H1 (cell line): ENCODE data around the gene LRRC74B. TPM values are rescaled to one million over a fixed set of nuclear protein-coding genes. Genes with fewer than 3 reads are reported as not detected.
"Not testable (repeated sequence)": the region's sequence is repeated elsewhere in the genome, so short reads cannot be mapped to it uniquely, and the experiment has no call there.

Experiments used
- CTCF ChIA-PET: fragments of 300-600 bp; sonication (Branson Sonifier 250); formaldehyde crosslinking; loops from one replicate; lab custom pipeline; 2021; ENCODE audit not compliant: partially characterized antibody; lab: Charles Lee
- POLR2A ChIA-PET: fragments of 300-600 bp; sonication (Branson Sonifier 250); formaldehyde crosslinking; loops from one replicate; lab custom pipeline; 2021; ENCODE audit warnings: inconsistent platforms; ENCODE audit not compliant: partially characterized antibody; lab: Charles Lee
- DNase-seq, 2 experiments: peaks; one replicate each; pipeline versions ENCODE4 v3.0.0 to v3.0.0-alpha.2; 2010 to 2022; ENCODE audit warnings: low spot score in 2 of 2, low read depth in 1 of 2, mixed read lengths in 1 of 2
- FAIRE-seq: peaks from 2 replicates; lab custom pipeline; 2011; peaks lifted over from hg19 to GRCh38; lab: Jason Lieb, UNC
- H2AFZ ChIP-seq: 2 replicates; pipeline ENCODE4 v1.8.1; 2012; ENCODE audit warnings: low read length, inconsistent platforms
- H2AK5ac ChIP-seq: 2 replicates; pipeline ENCODE4 v1.6.1; 2013; ENCODE audit warnings: low read depth, low read length
- H2BK120ac ChIP-seq: replicated peaks from 2 replicates; pipeline ENCODE3; 2013; ENCODE audit warnings: low read depth, low read length, inconsistent platforms
- H2BK12ac ChIP-seq: 2 replicates; pipeline ENCODE4 v1.6.1; 2013; ENCODE audit warnings: low read depth, low read length
- H2BK15ac ChIP-seq: 2 replicates; pipeline ENCODE4 v1.6.1; 2013; ENCODE audit warnings: low read length
- H2BK20ac ChIP-seq: 2 replicates; pipeline ENCODE4 v1.6.1; 2013; ENCODE audit warnings: low read length
- H2BK5ac ChIP-seq: 2 replicates; pipeline ENCODE4 v1.6.1; 2013; ENCODE audit warnings: low read depth, low read length
- H3K14ac ChIP-seq: 2 replicates; pipeline ENCODE4 v1.6.1; 2013; ENCODE audit warnings: inconsistent platforms; ENCODE audit not compliant: insufficient read length
- H3K18ac ChIP-seq: 2 replicates; pipeline ENCODE4 v1.6.1; 2013; ENCODE audit warnings: low read length; ENCODE audit errors: extremely low read depth
- H3K23ac ChIP-seq: 2 replicates; pipeline ENCODE4 v1.6.1; 2013; ENCODE audit warnings: inconsistent platforms; ENCODE audit not compliant: insufficient read length
- H3K23me2 ChIP-seq: 2 replicates; pipeline ENCODE4 v1.6.1; 2013; ENCODE audit warnings: low read depth, low read length
- H3K27ac ChIP-seq: 2 replicates; pipeline ENCODE4 v1.6.1; 2011; ENCODE audit warnings: low read depth, low read length, inconsistent platforms
- H3K27me3 ChIP-seq, 4 experiments: replicated peaks in 1 of 4; 1 replicate in 1 of 4; 2 replicates in 3 of 4; pipeline versions ENCODE4 v1.6.1 to v1.8.1; 2011 to 2013; ENCODE audit warnings: low read length in 3 of 4, mild to moderate bottlenecking in 3 of 4, inconsistent platforms in 2 of 4, mixed read lengths in 2 of 4, moderate library complexity in 1 of 4; ENCODE audit not compliant: control insufficient read depth in 3 of 4, insufficient read depth in 3 of 4; ENCODE audit errors: extremely low read depth in 1 of 4
- H3K36me3 ChIP-seq, 4 experiments: 2 replicates each; pipeline versions ENCODE4 v1.6.1 to v1.8.1; 2011 to 2013; ENCODE audit warnings: mild to moderate bottlenecking in 4 of 4, low read length in 3 of 4, moderate library complexity in 2 of 4, control low read depth in 1 of 4, inconsistent platforms in 1 of 4; ENCODE audit not compliant: insufficient read depth in 4 of 4, control insufficient read depth in 2 of 4
- H3K4ac ChIP-seq: replicated peaks from 2 replicates; pipeline ENCODE3; 2013; ENCODE audit warnings: low read length, low read depth, mixed read lengths, inconsistent platforms; ENCODE audit not compliant: insufficient read length
- H3K4me1 ChIP-seq, 4 experiments: replicated peaks in 1 of 4; 1 replicate in 1 of 4; 2 replicates in 3 of 4; pipeline versions ENCODE4 v1.6.1 to v1.8.1; 2011 to 2013; ENCODE audit warnings: low read length in 3 of 4, inconsistent platforms in 2 of 4, mixed read lengths in 1 of 4; ENCODE audit not compliant: insufficient read depth in 4 of 4, control insufficient read depth in 3 of 4
- H3K4me2 ChIP-seq, 2 experiments: 2 replicates each; pipeline versions ENCODE4 v1.6.1 to v1.8.1; 2011 to 2013; ENCODE audit warnings: low read depth in 2 of 2, low read length in 2 of 2, control low read depth in 1 of 2, inconsistent platforms in 1 of 2, mild to moderate bottlenecking in 1 of 2; ENCODE audit not compliant: insufficient read depth in 1 of 2
- H3K4me3 ChIP-seq, 4 experiments: fragments of 200-600, 300-600 bp in 1 of 4; sonication (generic), shearing (Covaris generic), sonication (Bioruptor Twin) in 1 of 4; 2 replicates each; pipeline versions ENCODE4 v1.5.1 to v1.8.1; 2011 to 2016; ENCODE audit warnings: low read length in 4 of 4, low read depth in 3 of 4, control low read depth in 2 of 4, inconsistent platforms in 2 of 4, mild to moderate bottlenecking in 2 of 4, mixed read lengths in 1 of 4, moderate library complexity in 1 of 4; ENCODE audit not compliant: insufficient read depth in 2 of 4; ENCODE audit errors: extremely low read depth in 1 of 4
- H3K56ac ChIP-seq: replicated peaks from 2 replicates; pipeline ENCODE3; 2013; ENCODE audit warnings: low read depth, mild to moderate bottlenecking, mixed read lengths, low read length, inconsistent platforms; ENCODE audit not compliant: insufficient read length
- H3K79me1 ChIP-seq: 2 replicates; pipeline ENCODE4 v1.6.1; 2013; ENCODE audit warnings: low read depth, low read length, control low read depth
- H3K79me2 ChIP-seq, 2 experiments: 2 replicates each; pipeline versions ENCODE4 v1.6.1 to v1.8.1; 2012 to 2013; ENCODE audit warnings: low read length in 2 of 2, mild to moderate bottlenecking in 2 of 2, inconsistent platforms in 1 of 2; ENCODE audit not compliant: insufficient read depth in 2 of 2, control insufficient read depth in 1 of 2
- H3K9ac ChIP-seq, 4 experiments: replicated peaks in 1 of 4; 1 replicate in 1 of 4; 2 replicates in 3 of 4; pipeline versions ENCODE4 v1.6.1 to v1.8.1; 2011 to 2013; ENCODE audit warnings: low read depth in 3 of 4, low read length in 3 of 4, control low read depth in 2 of 4, mild to moderate bottlenecking in 2 of 4, moderate library complexity in 2 of 4, inconsistent platforms in 1 of 4; ENCODE audit errors: extremely low read depth in 1 of 4
- H3K9me3 ChIP-seq, 2 experiments: 2 replicates each; pipeline versions ENCODE4 v1.6.1 to v1.8.1; 2012 to 2013; ENCODE audit warnings: mild to moderate bottlenecking in 2 of 2, moderate library complexity in 2 of 2, control low read depth in 1 of 2, inconsistent platforms in 1 of 2, low read depth in 1 of 2, low read length in 1 of 2, mixed read lengths in 1 of 2; ENCODE audit not compliant: insufficient read depth in 2 of 2
- H4K20me1 ChIP-seq, 2 experiments: replicated peaks in 1 of 2; 2 replicates each; pipeline versions ENCODE3 to v1.8.1; 2011 to 2013; ENCODE audit warnings: inconsistent platforms in 2 of 2, low read length in 2 of 2, mild to moderate bottlenecking in 1 of 2; ENCODE audit not compliant: insufficient read depth in 2 of 2, control insufficient read depth in 1 of 2
- H4K5ac ChIP-seq: 2 replicates; pipeline ENCODE4 v1.6.1; 2013; ENCODE audit warnings: low read length, low read depth, mixed read lengths, inconsistent platforms; ENCODE audit not compliant: insufficient read length
- H4K8ac ChIP-seq: 2 replicates; pipeline ENCODE4 v1.8.0; 2013; ENCODE audit warnings: mild to moderate bottlenecking, moderate library complexity, low read length, inconsistent platforms; ENCODE audit not compliant: insufficient read depth; ENCODE audit errors: extremely low read depth
- H4K91ac ChIP-seq: replicated peaks from 2 replicates; pipeline ENCODE3; 2013; ENCODE audit warnings: low read length, mixed read lengths, inconsistent platforms; ENCODE audit not compliant: insufficient read length
- WGBS, 2 experiments: shearing (Covaris generic) in 1 of 2; methylation state at CpG; one replicate each; pipeline versions ENCODE4 v1.1.6 to v1.1.7; 2013 to 2015; ENCODE audit warnings: low lambda C conversion rate in 2 of 2, mixed read lengths in 2 of 2, inconsistent platforms in 1 of 2, low coverage in 1 of 2, missing lambda C conversion rate in 1 of 2; ENCODE audit not compliant: insufficient replicate concordance in 2 of 2, insufficient coverage in 1 of 2, insufficient read length in 1 of 2; ENCODE audit errors: extremely low coverage in 1 of 2, missing lambda C conversion rate in 1 of 2; 5-methylcytosine and 5-hydroxymethylcytosine counted together
- polyA plus RNA-seq, 7 experiments: library from polyadenylated mRNA; depleted of rRNA in 3 of 7; stranded (reverse) in 5 of 7; unstranded in 2 of 7; fragments of >200 nt in 5 of 7; fragments of 200-250 nt in 2 of 7; gene quantifications; 1 replicate in 5 of 7; 2 replicates in 1 of 7; 4 replicates in 1 of 7; pipeline versions ENCODE4 v1.2.1 to v1.2.3, GENCODE V29; 2011 to 2013; ENCODE audit warnings: missing spikeins in 2 of 7, mixed read lengths in 2 of 7
- total RNA-seq: library from RNA; stranded (reverse); fragmentation: NEBNext Ultra II Directional; extraction: Animal tissue kit (Norgen Biotek cat#: 25700); gene quantifications from 2 replicates; pipeline ENCODE4 v1.2.1, GENCODE V29; 2021

Gene LRRC74B
- total and polyA plus RNA-seq, 2 of the 8 experiments (the other 6 are each of a cell fraction or from before 2014, with no cell fraction given) = not detected

- POLR2A ChIA-PET = interaction anchor here (0.6 to 2.1 kb wide), 4 partner anchors 9 to 56 kb away, joined by 3 to 8 read pairs (median 6); partner anchors contain the start of gene LZTR1
- not testable (repeated sequence) for H3K4me2 ChIP-seq, H3K79me2 ChIP-seq, DNase-seq, H3K36me3 ChIP-seq, H2BK120ac ChIP-seq, H4K8ac ChIP-seq, H2BK12ac ChIP-seq, H2BK20ac ChIP-seq, H3K56ac ChIP-seq, H2AFZ ChIP-seq, H3K79me1 ChIP-seq, H3K23ac ChIP-seq, H3K18ac ChIP-seq, H3K27me3 ChIP-seq, H3K4ac ChIP-seq, H3K9ac ChIP-seq, H4K91ac ChIP-seq, H2AK5ac ChIP-seq, H2BK15ac ChIP-seq, H3K23me2 ChIP-seq, H3K27ac ChIP-seq, H3K4me3 ChIP-seq, H4K5ac ChIP-seq, H3K14ac ChIP-seq, H2BK5ac ChIP-seq, H3K9me3 ChIP-seq
- peak; percentile 7 for FAIRE-seq
- Histone ChIP-seq H3K4me1 (peaks cover 10 to 22% (median 16%) of the 10 kb centered on the region in 4 experiments), H4K20me1 (peaks cover 0 to 10% of the 10 kb centered on the region in 2 experiments)
- WGBS, 2 experiments = 93% methylated on average over 13 of the region's 13 CpGs; no CpG with 5 or more reads in 1 of the 2 experiments
- CTCF ChIA-PET = interaction anchor here (0.9 to 2.3 kb wide), 8 partner anchors 10 to 124 kb away, joined by 3 to 8 read pairs (median 3); no protein-coding TSS in a partner anchor
Observed at GRCh38 chr22:21009208-21009607, 36.5 kb upstream of the LRRC74B start.
